NCI-H1694 treated with DMSO at 0.1 percent for 48 hours (cell line): Measurements from ENCODE around the gene CDIPT.
"Not testable (repeated sequence)": the region's sequence is repeated elsewhere in the genome, so short reads cannot be mapped to it uniquely, and the experiment has no call there.

Source experiments
- DNase-seq: peaks from one replicate; lab custom pipeline; 2025; lab: John Stamatoyannopoulos, UW

CDIPT gene

GRCh38 chr16:29862884-29863668, at the start of gene CDIPT:
CDIPT (minus strand) TSS chr16:29863226; CDS start chr16:29862857, 369 bp downstream.
- DNase-seq, result peak; percentile 83

GRCh38 chr16:29912087-29912486, 49.1 kb upstream of the CDIPT start:
- DNase-seq, result no peak

- DNase-seq, result no peak
These were observed 48.6 kb upstream of the CDIPT start for GRCh38 chr16:29911676-29912010.

DNA sequence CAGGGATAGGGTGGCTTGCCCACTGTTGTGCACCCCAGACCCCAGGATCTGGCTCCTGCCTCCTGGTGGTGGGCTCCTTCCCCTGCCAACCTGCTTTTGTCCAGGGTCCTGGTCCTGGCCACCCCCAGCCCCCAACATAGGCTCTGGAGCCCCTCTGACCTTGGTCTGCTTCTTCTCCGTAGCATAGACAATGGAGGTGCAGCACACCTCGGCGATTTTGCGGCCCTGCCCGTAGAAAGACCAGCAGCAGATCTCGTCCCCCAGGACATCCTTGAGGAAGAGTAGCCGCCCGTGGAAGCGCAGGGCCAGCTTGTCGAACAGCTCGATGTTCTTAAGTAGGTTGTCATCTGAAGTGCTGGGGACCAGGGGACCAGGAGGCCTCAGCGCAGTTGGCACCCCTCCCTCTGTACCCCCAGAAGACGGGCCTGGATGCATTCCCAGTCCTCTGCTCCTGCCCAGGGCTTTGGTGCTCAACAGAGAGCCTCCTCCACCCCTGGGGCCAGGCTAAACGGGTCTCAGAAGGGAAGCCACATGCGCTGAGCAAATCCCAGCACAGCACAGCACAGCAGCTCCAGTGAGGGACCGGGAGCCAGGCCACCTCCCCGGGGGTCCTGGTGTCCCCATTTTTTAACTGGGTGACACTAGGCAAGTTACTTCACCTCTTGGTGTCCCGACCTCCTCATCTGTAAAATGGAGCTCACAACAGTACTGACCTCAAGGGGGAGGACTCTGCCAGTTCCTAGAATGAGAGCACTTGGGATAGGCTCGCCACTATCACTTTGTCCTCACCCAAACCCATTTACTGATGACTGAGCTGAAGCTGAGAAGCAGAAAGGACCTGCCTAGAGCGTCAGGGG, 48.0 kb upstream of the CDIPT start:
- DNase-seq, result no peak

DNA sequence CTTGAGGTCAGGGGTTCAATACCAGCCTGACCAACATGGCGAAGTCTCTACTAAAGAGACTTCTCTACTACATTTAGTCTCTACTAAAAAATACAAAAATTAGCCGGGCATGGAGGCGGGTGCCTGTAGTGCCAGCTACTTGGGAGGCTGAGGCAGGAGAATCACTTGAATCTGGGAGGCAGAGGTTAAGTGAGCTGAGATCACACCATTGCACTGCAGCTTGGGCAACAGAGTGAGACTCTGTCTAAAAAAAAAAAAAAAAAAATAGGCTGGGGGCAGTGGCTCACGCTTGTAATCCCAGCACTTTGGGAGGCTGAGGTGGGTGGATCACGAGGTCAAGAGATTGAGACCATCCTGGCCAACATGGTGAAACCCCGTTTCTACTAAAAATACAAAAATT, 46.8 kb upstream of the CDIPT start:
- DNase-seq, result not testable (repeated sequence)

DNA sequence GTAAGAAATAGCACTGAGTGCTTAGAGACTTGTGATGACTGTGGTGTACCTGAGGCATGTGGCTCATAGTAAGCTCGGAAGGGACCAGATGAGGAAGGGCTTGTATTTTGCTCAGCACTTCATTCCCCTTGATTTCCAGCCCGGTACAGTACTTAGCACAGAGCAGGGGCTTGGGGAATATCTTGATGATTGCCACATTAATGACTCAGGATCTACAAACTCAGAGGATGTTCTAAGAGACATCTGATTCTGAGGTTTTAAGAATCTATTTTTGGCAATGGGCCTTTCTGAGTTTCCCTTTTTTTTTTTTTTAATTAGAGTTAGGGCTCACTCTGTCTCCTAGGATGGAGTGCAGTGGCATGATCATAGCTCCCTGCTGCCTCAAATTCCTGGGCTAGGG, 46.4 kb upstream of the CDIPT start:
- DNase-seq, result no peak

GRCh38 chr16:29908719-29909220, 45.7 kb upstream of the CDIPT start:
- no peak for DNase-seq

DNA sequence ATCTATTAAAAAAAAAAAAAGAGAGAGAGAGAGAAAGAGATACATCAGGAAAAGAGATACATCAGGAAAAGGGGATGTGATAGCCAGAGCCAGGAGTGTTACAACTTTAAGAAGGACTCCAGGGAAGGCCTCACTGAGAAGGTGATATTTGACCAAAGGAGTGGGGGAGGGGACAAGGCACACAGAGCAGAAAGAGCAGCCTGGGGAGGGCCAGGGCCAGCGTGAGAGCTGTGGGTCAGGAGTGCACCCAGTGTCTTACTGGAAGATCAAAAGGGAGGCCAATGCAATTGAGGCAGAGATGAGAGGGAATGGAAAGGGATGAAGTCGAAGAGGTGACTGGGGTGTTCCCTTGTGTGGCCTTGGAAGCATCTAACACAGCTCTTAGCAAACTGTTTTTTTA, 44.9 kb upstream of the CDIPT start:
- DNase-seq, result no peak

GRCh38 chr16:29906520-29907244, 43.7 kb upstream of the CDIPT start:
- DNase-seq, result no peak

GRCh38 chr16:29905668-29906067, 42.6 kb upstream of the CDIPT start:
- DNase-seq, result no peak

DNA sequence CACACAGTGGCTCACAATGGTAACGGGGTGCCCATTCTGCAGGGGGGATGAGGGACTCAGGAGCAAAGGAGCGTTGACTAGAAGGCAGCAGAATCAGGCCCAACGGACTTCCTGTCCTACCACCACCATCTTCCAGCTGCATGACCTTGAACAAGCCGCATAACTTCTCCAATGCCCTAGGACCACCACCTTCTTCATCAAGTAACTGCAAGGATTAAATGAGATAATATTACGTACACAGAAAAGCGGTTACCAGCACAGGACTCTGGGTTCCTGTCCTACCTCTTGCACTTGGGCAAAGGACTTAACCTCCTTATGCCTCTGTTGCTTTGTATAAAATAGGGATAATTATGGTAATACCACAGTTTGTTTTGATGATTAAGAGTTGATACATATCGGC, 41.9 kb upstream of the CDIPT start:
- DNase-seq, result no peak

GRCh38 chr16:29903590-29903989, 40.6 kb upstream of the CDIPT start:
- DNase-seq, result no peak

GRCh38 chr16:29901607-29901945, 38.5 kb upstream of the CDIPT start:
- DNase-seq, result no peak

DNA sequence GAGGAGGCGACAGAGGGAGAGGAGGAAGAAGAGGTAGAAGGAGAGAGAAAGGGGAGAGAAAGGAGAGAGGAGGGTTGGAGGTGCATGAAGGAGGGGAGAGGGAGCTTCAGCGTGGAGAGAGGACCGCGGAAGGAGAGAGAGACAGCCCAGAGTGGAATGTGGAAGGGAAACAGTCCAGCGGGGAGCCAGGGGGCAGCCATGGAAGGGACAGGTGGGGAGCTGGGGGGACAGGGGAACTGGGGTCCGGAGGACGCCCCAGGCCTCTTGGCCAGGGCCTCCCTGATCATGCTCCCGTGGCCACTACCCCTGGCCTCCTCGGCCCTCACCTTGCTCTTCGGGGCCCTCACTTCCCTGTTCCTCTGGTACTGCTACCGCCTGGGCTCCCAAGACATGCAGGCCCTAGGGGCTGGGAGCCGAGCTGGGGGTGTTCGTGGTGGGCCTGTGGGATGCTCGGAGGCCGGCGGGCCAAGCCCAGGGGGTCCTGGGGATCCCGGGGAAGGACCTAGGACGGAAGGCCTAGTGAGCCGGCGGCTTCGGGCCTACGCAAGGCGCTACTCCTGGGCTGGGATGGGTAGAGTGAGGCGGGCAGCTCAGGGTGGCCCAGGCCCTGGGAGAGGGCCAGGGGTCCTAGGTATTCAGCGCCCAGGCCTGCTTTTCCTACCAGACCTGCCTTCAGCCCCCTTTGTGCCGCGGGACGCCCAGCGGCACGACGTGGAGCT, 38.0 kb upstream of the CDIPT start:
- no peak for DNase-seq

GRCh38 chr16:29900102-29900887, 37.3 kb upstream of the CDIPT start, which contains the start of gene ASPHD1:
ASPHD1 (plus strand) TSS chr16:29900488; CDS start chr16:29900972, 484 bp downstream.
- peak; percentile 38 for DNase-seq

DNA sequence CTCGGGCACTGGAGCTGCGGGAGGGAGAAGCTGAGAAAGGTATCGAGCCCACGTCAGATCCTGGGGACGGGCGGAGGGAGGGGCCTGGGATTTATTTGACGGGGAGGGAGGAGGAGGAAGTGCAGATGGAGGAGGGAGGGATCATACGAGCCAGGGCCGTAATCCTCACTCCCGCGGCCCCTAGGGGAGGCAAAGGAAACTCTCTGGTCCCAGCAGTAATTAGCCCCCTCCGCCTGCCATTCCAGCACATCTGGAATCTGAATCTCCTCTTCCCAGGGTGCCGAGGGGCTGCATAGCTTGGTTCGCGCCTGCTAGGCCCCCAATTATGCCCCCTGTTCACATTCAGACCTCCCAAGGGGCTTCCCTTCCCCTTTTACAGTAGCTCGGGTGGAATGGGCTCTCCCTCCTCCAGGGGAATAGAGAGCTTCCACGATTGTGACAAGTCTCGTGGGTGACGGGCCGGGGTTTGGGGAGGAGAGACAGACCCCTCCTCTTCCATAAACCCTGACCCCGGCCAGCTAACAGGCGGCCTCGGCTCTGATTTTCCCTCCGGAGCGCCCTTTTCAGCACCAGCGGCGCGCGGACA, 36.6 kb upstream of the CDIPT start, which contains the start of gene SEZ6L2:
Gene SEZ6L2 (minus strand): TSS at position 35 of the 586 bp plus-strand sequence. CDS start 531 bp downstream, outside the sequence.
- peak; percentile 91 for DNase-seq

- DNase-seq, result no peak
These were observed 35.9 kb upstream of the CDIPT start for GRCh38 chr16:29898804-29899515.

DNA sequence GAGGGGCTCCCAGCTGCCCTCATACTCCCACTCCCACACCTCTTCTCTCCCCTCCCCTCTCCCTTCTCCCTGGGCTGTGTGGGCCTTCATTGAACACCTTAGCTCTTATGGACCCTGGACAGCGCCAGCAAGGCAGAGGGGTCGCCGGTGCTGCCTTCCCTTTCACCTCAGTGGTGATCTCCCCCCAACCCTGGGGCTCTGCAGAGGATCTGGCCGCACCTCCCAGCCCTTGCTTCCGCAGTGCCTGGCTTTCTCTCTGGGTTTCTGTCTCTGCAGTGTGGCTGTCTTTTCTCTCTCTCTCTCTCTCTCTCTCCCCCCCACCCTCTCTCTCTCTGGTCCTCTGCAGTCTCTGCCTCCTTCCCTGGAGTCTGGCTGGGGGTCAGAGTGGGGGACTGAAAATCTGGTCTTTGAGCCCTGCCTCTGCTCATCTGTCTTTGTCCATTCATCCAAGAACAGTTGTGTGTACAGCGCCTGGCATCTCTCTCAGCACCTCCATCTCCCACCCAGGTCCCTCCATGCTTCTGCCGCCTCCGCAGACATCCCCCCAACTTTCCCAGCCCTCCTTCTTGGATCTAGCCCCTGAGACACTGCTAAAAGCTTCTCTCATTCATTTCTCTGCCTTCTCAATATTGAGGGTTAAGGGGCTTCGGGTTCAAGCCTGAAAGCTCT, 35.2 kb upstream of the CDIPT start:
- DNase-seq, result no peak

GRCh38 chr16:29897333-29897732, 34.3 kb upstream of the CDIPT start:
- no peak for DNase-seq
